ENCODE measurements around the gene FAM168B. TPM values are rescaled to one million over a fixed set of nuclear protein-coding genes. Genes with fewer than 3 reads are reported as not detected.

FAM168B gene
- polyA plus RNA-seq, 2 of the 4 experiments (the other 2 are of a cell fraction) = 83.2 to 86.8 TPM

GRCh38 chr2:131049150-131049718 lies 44.0 kb downstream of the FAM168B start:
- Histone ChIP-seq H3K9me3 (no peaks in the 10 kb centered on the region), H3K4me2 (no peak overlapping the region), H3K27ac (no peak overlapping the region), H3K4me1 (no peaks in the 10 kb centered on the region), H3K4me3 (no peak overlapping the region)
- TF ChIP-seq CHD2 (IDR thresholded peaks at IDR 0.05; ENCODE audit: low read length, partially characterized antibody) (no peak), ZSCAN20 (CRISPR knock-in tag; IDR thresholded peaks at IDR 0.05) (no peak), HOXA7 (CRISPR knock-in tag; IDR thresholded peaks at IDR 0.05) (no peak), POLR2AphosphoS2 (conservative IDR thresholded peaks at IDR 0.05; ENCODE audit: low read length) (no peak), EP300 (IDR thresholded peaks at IDR 0.05) (no peak), TFCP2L1 (CRISPR knock-in tag; IDR thresholded peaks at IDR 0.05) (no peak), TP53 (CRISPR knock-in tag; IDR thresholded peaks at IDR 0.05) (no peak), FOSL2 (IDR thresholded peaks at IDR 0.05) (no peak), FOSL2 (CRISPR knock-in tag; IDR thresholded peaks at IDR 0.05) (no peak), EHF (CRISPR knock-in tag; IDR thresholded peaks at IDR 0.05) (no peak), RCOR1 (IDR thresholded peaks at IDR 0.05; ENCODE audit: low read depth, low read length) (no peak), NFE2L2 (conservative IDR thresholded peaks at IDR 0.05; ENCODE audit: low read length) (no peak), HES2 (IDR thresholded peaks at IDR 0.05) (no peak), CTCF (IDR thresholded peaks at IDR 0.05) (no peak), HOXB13 (CRISPR knock-in tag; IDR thresholded peaks at IDR 0.05; ENCODE audit: low read depth) (no peak), MAFK (IDR thresholded peaks at IDR 0.05; ENCODE audit: partially characterized antibody) (no peak)
- POLR2A ChIA-PET = interaction anchor here (0.6 kb wide), 1 partner anchor 26 kb away, joined by 4 read pairs; no protein-coding TSS in a partner anchor
- CTCF ChIA-PET = interaction anchor here (0.5 kb wide), 1 partner anchor 43 kb away, joined by 6 read pairs; no protein-coding TSS in a partner anchor
- FAIRE-seq (no peak), ATAC-seq (no peak), DNase-seq (ENCODE audit: low read depth in 1 of 2, low spot score in 1 of 2) (no peak)
- WGBS (ENCODE audit: missing lambda C conversion rate) = 93% methylated on average over 7 of the region's 7 CpGs

GRCh38 chr2:131048641-131049040 lies 44.6 kb downstream of the FAM168B start:
- H3K4me1 ChIP-seq = no peaks in the 10 kb centered on the region
- H3K4me2 ChIP-seq = no peak overlapping the region
- no peak for TF ChIP-seq MAFK (IDR thresholded peaks at IDR 0.05; ENCODE audit: partially characterized antibody)
- ChIA-PET POLR2A (interaction anchor here (0.6 kb wide), 1 partner anchor 25 kb away, joined by 4 read pairs; no protein-coding TSS in a partner anchor), CTCF (no interaction called here)
- no peak for ATAC-seq
- DNase-seq (ENCODE audit: low read depth in 1 of 2, low spot score in 1 of 2) = no peak
- no peak overlapping the region for H3K4me3 ChIP-seq
- FAIRE-seq = no peak
- 96% methylated on average over 5 of the region's 6 CpGs for WGBS (ENCODE audit: missing lambda C conversion rate)
- H3K27ac ChIP-seq = no peak overlapping the region
- H3K9me3 ChIP-seq = no peaks in the 10 kb centered on the region

- H3K4me2 ChIP-seq = no peak overlapping the region
- DNase-seq (ENCODE audit: low read depth in 1 of 2, low spot score in 1 of 2) (no peak), FAIRE-seq (no peak), ATAC-seq (no peak)
- H3K27ac ChIP-seq = no peak overlapping the region
- no peaks in the 10 kb centered on the region for H3K9me3 ChIP-seq
- ChIA-PET CTCF (interaction anchor here (0.9 kb wide), 1 partner anchor 250 kb away, joined by 3 read pairs; no protein-coding TSS in a partner anchor), POLR2A (no interaction called here)
- TF ChIP-seq MAFK (IDR thresholded peaks at IDR 0.05; ENCODE audit: partially characterized antibody) (peak; percentile 68), MAX (IDR thresholded peaks at IDR 0.05) (no peak)
- WGBS (ENCODE audit: missing lambda C conversion rate) = 80% methylated on average over 11 of the region's 11 CpGs
- H3K4me3 ChIP-seq = no peak overlapping the region
- H3K4me1 ChIP-seq = no peaks in the 10 kb centered on the region
These were observed 45.2 kb downstream of the FAM168B start for GRCh38 chr2:131047920-131048560.

Measured in A549 (cell line).